HFF-Myc (cell line): ENCODE data around the gene UBE4A.

Experiments used
- DNase-seq: peaks from one replicate; pipeline ENCODE4 v3.0.0-alpha.2; 2011; ENCODE audit warnings: low read depth; ENCODE audit errors: extremely low read depth
- H3K4me3 ChIP-seq: replicated peaks from 2 replicates; pipeline ENCODE4 v1.5.1; 2011; ENCODE audit warnings: low read depth, mild to moderate bottlenecking, control low read depth, low read length
- TF ChIP-seq, protein P1 (sequence below): IDR thresholded peaks from 2 replicates; pipeline ENCODE4 v1.5.1; 2012; ENCODE audit warnings: mild to moderate bottlenecking, low read depth, low read length, control low read depth; ENCODE audit errors: missing control alignments

Gene UBE4A

GRCh38 chr11:118374729-118375128 lies 15.3 kb downstream of the UBE4A start:
- no peak for DNase-seq
- TF ChIP-seq, protein P1, sequence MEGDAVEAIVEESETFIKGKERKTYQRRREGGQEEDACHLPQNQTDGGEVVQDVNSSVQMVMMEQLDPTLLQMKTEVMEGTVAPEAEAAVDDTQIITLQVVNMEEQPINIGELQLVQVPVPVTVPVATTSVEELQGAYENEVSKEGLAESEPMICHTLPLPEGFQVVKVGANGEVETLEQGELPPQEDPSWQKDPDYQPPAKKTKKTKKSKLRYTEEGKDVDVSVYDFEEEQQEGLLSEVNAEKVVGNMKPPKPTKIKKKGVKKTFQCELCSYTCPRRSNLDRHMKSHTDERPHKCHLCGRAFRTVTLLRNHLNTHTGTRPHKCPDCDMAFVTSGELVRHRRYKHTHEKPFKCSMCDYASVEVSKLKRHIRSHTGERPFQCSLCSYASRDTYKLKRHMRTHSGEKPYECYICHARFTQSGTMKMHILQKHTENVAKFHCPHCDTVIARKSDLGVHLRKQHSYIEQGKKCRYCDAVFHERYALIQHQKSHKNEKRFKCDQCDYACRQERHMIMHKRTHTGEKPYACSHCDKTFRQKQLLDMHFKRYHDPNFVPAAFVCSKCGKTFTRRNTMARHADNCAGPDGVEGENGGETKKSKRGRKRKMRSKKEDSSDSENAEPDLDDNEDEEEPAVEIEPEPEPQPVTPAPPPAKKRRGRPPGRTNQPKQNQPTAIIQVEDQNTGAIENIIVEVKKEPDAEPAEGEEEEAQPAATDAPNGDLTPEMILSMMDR = no peak
- H3K4me3 ChIP-seq = no peak overlapping the region

GRCh38 chr11:118375978-118376377 lies 16.6 kb downstream of the UBE4A start:
- no peak for DNase-seq
- no peak overlapping the region for H3K4me3 ChIP-seq
- TF ChIP-seq, protein P1 = no peak

- no peak for DNase-seq
- TF ChIP-seq, protein P1 = no peak
- H3K4me3 ChIP-seq = no peak overlapping the region
Observed at GRCh38 chr11:118379497-118379896, 20.1 kb downstream of the UBE4A start.

GRCh38 chr11:118380571-118380970 lies 21.2 kb downstream of the UBE4A start:
- H3K4me3 ChIP-seq = no peak overlapping the region
- no peak for DNase-seq
- TF ChIP-seq, protein P1 = no peak

GRCh38 chr11:118382954-118383353 lies 23.6 kb downstream of the UBE4A start:
- H3K4me3 ChIP-seq = no peak overlapping the region
- TF ChIP-seq, protein P1 = no peak
- DNase-seq = no peak

DNA sequence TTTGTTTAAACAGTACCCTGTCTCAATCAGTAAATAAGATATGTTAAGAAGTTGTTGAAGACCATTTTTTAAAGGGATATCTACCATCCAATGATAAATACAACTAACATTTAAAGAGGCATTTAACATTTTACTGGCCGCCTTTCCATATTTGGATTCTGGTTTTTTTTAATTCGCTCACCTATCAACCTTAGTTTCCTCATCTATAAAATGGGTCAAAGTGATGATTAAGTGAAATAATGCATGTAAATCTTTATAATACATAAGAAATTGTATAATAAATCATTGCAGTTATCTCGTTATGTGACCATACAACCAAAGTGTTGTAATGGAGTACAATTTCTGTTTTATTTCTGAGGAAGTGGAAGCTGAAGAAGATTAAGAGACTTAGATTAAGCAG lies 24.3 kb downstream of the UBE4A start:
- TF ChIP-seq, protein P1 = no peak
- H3K4me3 ChIP-seq = no peak overlapping the region
- no peak for DNase-seq

- DNase-seq = no peak
- no peak overlapping the region for H3K4me3 ChIP-seq
- TF ChIP-seq, protein P1 = no peak
Observed at GRCh38 chr11:118396097-118396501, 36.7 kb downstream of the UBE4A start.
